T-cell (primary cell): ENCODE results near the gene RHOT2. TPM values are rescaled to one million over a fixed set of nuclear protein-coding genes. Genes with fewer than 3 reads are reported as not detected.
A peak's percentile ranks its signal among the peaks of the same experiment; 100 is the strongest.

Experiments
- ATAC-seq, 4 experiments: fragments of 200-7000 bp in 3 of 4; fragments of 150-1000 bp in 1 of 4; cut with Tn5 transposase; replicated peaks in 1 of 4; 1 replicate in 3 of 4; 2 replicates in 1 of 4; pipeline ENCODE4 v1.10.0; 2021; ENCODE audit warnings: moderate library complexity in 3 of 4, mild to moderate bottlenecking in 2 of 4, moderate number of reproducible peaks in 1 of 4
- CTCF ChIA-PET, 2 donors: fragments of 300-600 bp; sonication (Branson Sonifier 250); formaldehyde crosslinking; loops; one replicate each; lab custom pipeline; 2022; ENCODE audit warnings: antibody characterized with exemption in 2 of 2; lab: Charles Lee
- POLR2A ChIA-PET, 2 donors: fragments of 300-600 bp; sonication (Branson Sonifier 250); formaldehyde crosslinking; loops; one replicate each; lab custom pipeline; 2022; ENCODE audit warnings: antibody characterized with exemption in 2 of 2; lab: Charles Lee
- DNase-seq, 35 experiments: peaks; one replicate each; pipeline versions ENCODE4 v3.0.0 to v3.0.0-alpha.2; 2013 to 2023
- H3K27ac ChIP-seq: one replicate; pipeline ENCODE4 v1.5.1; 2013; ENCODE audit warnings: low read length
- H3K27me3 ChIP-seq, 2 experiments: replicated peaks in 1 of 2; 1 replicate in 1 of 2; 2 replicates in 1 of 2; pipeline versions ENCODE4 v1.6.1 to v1.7.0; 2013; ENCODE audit warnings: low read length in 1 of 2, mixed read lengths in 1 of 2; ENCODE audit not compliant: control insufficient read depth in 2 of 2, insufficient read depth in 2 of 2; ENCODE audit errors: extremely low read depth in 1 of 2
- H3K36me3 ChIP-seq, 2 donors: 1 replicate in 1 of 2; 2 replicates in 1 of 2; pipeline versions ENCODE4 v1.6.1 to v1.7.0; 2013; ENCODE audit warnings: low read length in 1 of 2; ENCODE audit not compliant: control insufficient read depth in 2 of 2, insufficient read depth in 1 of 2; ENCODE audit errors: extremely low read depth in 1 of 2
- H3K4me1 ChIP-seq, 2 experiments: 1 replicate in 1 of 2; 2 replicates in 1 of 2; pipeline versions ENCODE4 v1.6.1 to v1.7.0; 2013; ENCODE audit warnings: low read length in 2 of 2, mixed read lengths in 1 of 2; ENCODE audit not compliant: insufficient read depth in 2 of 2, control insufficient read depth in 1 of 2; ENCODE audit errors: extremely low read depth in 1 of 2
- H3K4me3 ChIP-seq, 2 donors: 1 replicate in 1 of 2; 2 replicates in 1 of 2; pipeline versions ENCODE4 v1.5.1 to v1.7.0; 2013; ENCODE audit warnings: mild to moderate bottlenecking in 2 of 2, low read length in 1 of 2, moderate library complexity in 1 of 2; ENCODE audit not compliant: control insufficient read depth in 1 of 2; ENCODE audit errors: extremely low read depth in 1 of 2
- H3K9me3 ChIP-seq: 2 replicates; pipeline ENCODE4 v1.7.0; 2013
- H3K27ac Mint-ChIP-seq, 2 donors: one replicate each; pipeline ENCODE4 v1.8.0; 2020 to 2021; ENCODE audit warnings: mild to moderate bottlenecking in 2 of 2, mixed read lengths in 2 of 2
- H3K27me3 Mint-ChIP-seq, 2 donors: one replicate each; pipeline ENCODE4 v1.8.0; 2021 to 2022; ENCODE audit warnings: mixed read lengths in 2 of 2
- H3K36me3 Mint-ChIP-seq: one replicate; pipeline ENCODE4 v1.8.0; 2021; ENCODE audit warnings: mixed read lengths
- H3K4me1 Mint-ChIP-seq, 3 donors: one replicate each; pipeline ENCODE4 v1.8.0; 2020 to 2022; ENCODE audit warnings: mixed read lengths in 3 of 3, mild to moderate bottlenecking in 1 of 3
- H3K4me3 Mint-ChIP-seq, 3 donors: one replicate each; pipeline ENCODE4 v1.8.0; 2020 to 2022; ENCODE audit warnings: mild to moderate bottlenecking in 3 of 3, mixed read lengths in 3 of 3, moderate library complexity in 3 of 3
- H3K9me3 Mint-ChIP-seq, 3 donors: one replicate each; pipeline ENCODE4 v1.8.0; 2020 to 2022; ENCODE audit warnings: mixed read lengths in 3 of 3
- WGBS: methylation state at CpG from one replicate; pipeline ENCODE4 v1.1.5; 2013; ENCODE audit warnings: missing lambda C conversion rate; ENCODE audit not compliant: insufficient coverage; 5-methylcytosine and 5-hydroxymethylcytosine counted together
- total RNA-seq, 35 experiments: library from RNA in 6 of 35; stranded (reverse) in 6 of 35; fragments of 120-200 nt in 1 of 35; gene quantifications; one replicate each; pipeline versions ENCODE4 v1.2.1 to v1.2.4 and lab custom pipeline; 2013 to 2026

Gene RHOT2
- total RNA-seq, 5 donors from 2014 or later (not counting 1 experiment from before 2014, with no cell fraction given) = 181 to 320 (median 286) TPM

GRCh38 chr16:641326-642188 is 26.4 kb upstream of the RHOT2 start, which contains the start of gene MCRIP2:
Gene MCRIP2 (plus strand): TSS chr16:641828. CDS start chr16:641992, 164 bp downstream.
- ChIA-PET POLR2A (no interaction called here), CTCF (no interaction called here)
- Histone ChIP-seq H3K4me3 (peak within 1 kb of the TSS; percentile 48 to 64), H3K4me1 (peaks cover 4 to 32% of the 10 kb centered on the region in 2 experiments), H3K27me3 (no peaks in the 10 kb centered on the region), H3K9me3 (no peaks in the 10 kb centered on the region), H3K27ac (peak within 1 kb of the TSS; percentile 41), H3K36me3 (no peaks in the 10 kb centered on the region)
- Mint-ChIP-seq H3K9me3 (no peaks in the 10 kb centered on the region), H3K27me3 (peaks cover 0 to 3% of the 10 kb centered on the region in 2 donors), H3K4me3 (peak within 1 kb of the TSS; percentile 54 to 72 (median 69)), H3K27ac (peak within 1 kb of the TSS in 1 of 2 donors; percentile 16), H3K4me1 (peaks cover 12 to 22% (median 14%) of the 10 kb centered on the region in 3 donors), H3K36me3 (no peaks in the 10 kb centered on the region)
- peak; percentile 28 to 49 (median 42) for ATAC-seq
- under 1% methylated on average over 79 of the region's 81 CpGs for WGBS
- DNase-seq = peak in 13 of 35 experiments; percentile 18 to 65 (median 47)

- Histone ChIP-seq H3K9me3 (no peaks in the 10 kb centered on the region), H3K27me3 (no peaks in the 10 kb centered on the region), H3K4me1 (peaks cover 1 to 30% of the 10 kb centered on the region in 2 experiments), H3K27ac (peak overlapping the region; percentile 41), H3K4me3 (peak overlapping the region; percentile 48 to 64), H3K36me3 (no peaks in the 10 kb centered on the region)
- H3K4me1 Mint-ChIP-seq = peaks cover 9 to 20% (median 12%) of the 10 kb centered on the region in 3 donors
- 3% methylated on average over 63 of the region's 72 CpGs for whole genome bisulfite sequencing
- peak in 4 of 35 experiments; percentile 22 to 36 (median 28) for DNase-seq
- H3K36me3 Mint-ChIP-seq = no peaks in the 10 kb centered on the region
- H3K27me3 Mint-ChIP-seq = no peaks in the 10 kb centered on the region
- ChIA-PET CTCF (no interaction called here), POLR2A (no interaction called here)
- no peaks in the 10 kb centered on the region for H3K9me3 Mint-ChIP-seq
- H3K27ac Mint-ChIP-seq = peak overlapping the region in 1 of 2 donors; percentile 16
- ATAC-seq = peak; percentile 39 to 56 (median 50)
- peak overlapping the region; percentile 54 to 72 (median 69) for H3K4me3 Mint-ChIP-seq
Measured at GRCh38 chr16:642189-643049, 25.5 kb upstream of the RHOT2 start.

DNA sequence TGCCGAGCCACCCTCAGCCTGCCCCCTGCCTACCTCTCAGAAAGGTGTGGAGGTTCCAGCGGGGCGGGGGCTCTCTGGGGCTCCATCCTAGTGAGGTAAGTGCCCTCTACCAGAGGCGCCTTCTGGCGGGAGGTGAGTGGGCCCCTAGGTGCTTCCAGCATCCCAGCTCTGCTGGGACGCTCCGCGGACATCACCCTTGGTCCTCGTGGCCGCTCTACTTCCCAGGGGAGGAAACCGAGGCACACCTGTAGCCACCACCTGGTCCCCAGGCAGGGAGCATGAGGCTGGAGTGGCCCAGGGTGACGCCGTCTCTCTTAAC is 24.9 kb upstream of the RHOT2 start:
- H3K36me3 Mint-ChIP-seq = no peaks in the 10 kb centered on the region
- H3K27me3 Mint-ChIP-seq = no peaks in the 10 kb centered on the region
- Histone ChIP-seq H3K4me3 (peak overlapping the region in 1 of 2 donors; percentile 48), H3K9me3 (no peaks in the 10 kb centered on the region), H3K27ac (peak overlapping the region; percentile 41), H3K36me3 (no peaks in the 10 kb centered on the region), H3K27me3 (no peaks in the 10 kb centered on the region), H3K4me1 (peaks cover 0 to 32% of the 10 kb centered on the region in 2 experiments)
- H3K27ac Mint-ChIP-seq = peak overlapping the region in 1 of 2 donors; percentile 16
- 98% methylated on average over 9 of the region's 13 CpGs for WGBS
- ATAC-seq (no peak), DNase-seq (no peak)
- ChIA-PET POLR2A (no interaction called here), CTCF (no interaction called here)
- H3K4me3 Mint-ChIP-seq = peak overlapping the region; percentile 54 to 72 (median 69)
- peaks cover 9 to 22% (median 13%) of the 10 kb centered on the region in 3 donors for H3K4me1 Mint-ChIP-seq
- no peaks in the 10 kb centered on the region for H3K9me3 Mint-ChIP-seq

DNA sequence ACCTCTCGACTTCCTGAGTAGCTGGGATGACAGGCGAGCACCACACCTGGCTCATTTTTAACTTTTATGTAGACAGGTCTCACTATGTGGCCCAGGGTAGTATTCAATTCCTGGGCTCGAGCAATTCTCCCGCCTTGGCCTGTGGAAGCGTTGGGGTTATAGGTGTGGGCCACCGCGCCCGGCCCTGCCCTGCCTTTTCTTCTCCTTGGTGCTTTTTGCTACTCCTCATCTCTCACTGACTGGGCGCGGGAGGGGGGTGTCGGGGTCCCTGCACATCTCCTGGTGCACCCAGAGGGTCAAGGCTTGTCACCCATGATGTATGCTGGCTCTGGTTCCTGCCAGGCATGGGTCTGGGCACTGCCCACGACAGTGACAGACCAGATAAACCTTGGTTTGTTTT is 23.4 kb upstream of the RHOT2 start:
- Mint-ChIP-seq H3K9me3 (no peaks in the 10 kb centered on the region), H3K4me3 (peak overlapping the region in 2 of 3 donors; percentile 58 to 69), H3K27me3 (no peaks in the 10 kb centered on the region), H3K4me1 (peaks cover 9 to 27% (median 20%) of the 10 kb centered on the region in 3 donors), H3K36me3 (no peaks in the 10 kb centered on the region), H3K27ac (no peak overlapping the region)
- ATAC-seq (no peak), DNase-seq (no peak)
- ChIA-PET CTCF (no interaction called here), POLR2A (no interaction called here)
- H3K27ac ChIP-seq = no peak overlapping the region
- no peaks in the 10 kb centered on the region for H3K9me3 ChIP-seq
- H3K4me3 ChIP-seq = no peak overlapping the region
- 100% methylated on average over 3 of the region's 12 CpGs for WGBS
- peaks cover 5 to 41% of the 10 kb centered on the region in 2 experiments for H3K4me1 ChIP-seq
- no peaks in the 10 kb centered on the region for H3K27me3 ChIP-seq
- no peaks in the 10 kb centered on the region for H3K36me3 ChIP-seq

DNA sequence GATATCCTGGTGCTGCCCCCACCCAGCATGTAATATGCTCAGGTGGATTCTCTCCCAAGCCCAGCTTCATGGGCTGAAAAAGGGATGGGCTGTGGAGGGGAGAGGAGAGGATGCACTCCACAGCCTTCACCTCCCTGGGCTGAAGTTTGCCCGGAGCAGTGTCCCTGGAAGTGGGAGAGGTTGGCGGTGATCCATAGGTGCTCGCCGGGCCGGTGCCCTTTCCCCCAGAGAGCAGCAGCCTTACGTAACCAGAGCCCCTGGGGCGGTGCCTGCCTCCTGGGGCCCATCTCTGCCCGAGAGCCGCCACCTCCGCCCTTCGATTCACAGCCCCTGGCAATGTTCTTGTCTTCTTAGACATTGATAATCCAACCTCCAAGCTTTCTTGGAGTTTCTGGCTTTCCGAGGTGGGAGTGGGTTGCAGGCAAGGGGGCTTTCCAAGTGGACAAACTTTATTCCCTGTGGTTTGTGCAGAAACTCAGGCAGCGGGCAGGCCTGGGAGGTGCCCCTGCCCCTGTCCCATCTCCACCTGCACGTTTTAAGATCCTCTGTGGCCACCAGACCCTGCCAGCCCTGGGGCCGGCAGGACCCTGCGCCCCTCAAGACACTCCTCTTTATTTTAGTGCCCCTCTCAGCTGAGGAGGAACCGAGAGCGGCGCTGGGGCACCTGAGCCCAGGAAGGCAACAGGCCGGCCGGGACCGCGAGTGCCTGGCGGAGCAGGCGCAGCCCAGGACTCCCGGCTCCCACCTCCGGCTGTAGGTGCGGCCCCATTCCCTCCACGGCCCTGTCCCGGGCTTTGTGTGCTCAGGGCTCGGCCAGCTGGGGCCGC is 21.9 kb upstream of the RHOT2 start:
- ChIA-PET CTCF (no interaction called here), POLR2A (interaction anchor here in 1 of 2 donors (0.6 kb wide), 1 partner anchor 25 kb away, joined by 4 read pairs; no protein-coding TSS in a partner anchor)
- Mint-ChIP-seq H3K27me3 (no peaks in the 10 kb centered on the region), H3K27ac (no peak overlapping the region), H3K4me3 (no peak overlapping the region), H3K4me1 (peaks cover 9 to 33% (median 24%) of the 10 kb centered on the region in 3 donors), H3K9me3 (no peaks in the 10 kb centered on the region), H3K36me3 (no peaks in the 10 kb centered on the region)
- Histone ChIP-seq H3K36me3 (peaks cover 0 to under 1% of the 10 kb centered on the region in 2 donors), H3K4me1 (peaks cover 5 to 42% of the 10 kb centered on the region in 2 experiments), H3K4me3 (no peak overlapping the region), H3K9me3 (no peaks in the 10 kb centered on the region), H3K27me3 (no peaks in the 10 kb centered on the region), H3K27ac (no peak overlapping the region)
- ATAC-seq (no peak), DNase-seq (no peak)
- 95% methylated on average over 23 of the region's 32 CpGs for WGBS
